HG03571 (cell line): ENCODE results near the gene FOXP4.
"Not testable (repeated sequence)": the region's sequence is repeated elsewhere in the genome, so short reads cannot be mapped to it uniquely, and the experiment has no call there.

Source experiments
- ATAC-seq: cut with Tn5 transposase; IDR thresholded peaks from one replicate; pipeline ENCODE4 v1.9.1; 2021; ENCODE audit not compliant: unreplicated experiment

FOXP4 gene

GRCh38 chr6:41596807-41597206 lies 50.6 kb downstream of the FOXP4 start:
- no peak for ATAC-seq

GRCh38 chr6:41597246-41598000 lies 51.2 kb downstream of the FOXP4 start:
- ATAC-seq, result no peak

GRCh38 chr6:41598670-41599014 lies 52.5 kb downstream of the FOXP4 start:
- no peak for ATAC-seq

- no peak for ATAC-seq
Observed at GRCh38 chr6:41599015-41599851, 53.1 kb downstream of the FOXP4 start.

GRCh38 chr6:41599852-41600445 lies 53.8 kb downstream of the FOXP4 start:
- no peak for ATAC-seq

GRCh38 chr6:41600499-41601247 lies 54.5 kb downstream of the FOXP4 start:
- ATAC-seq, result no peak

GRCh38 chr6:41601248-41601549 lies 55.0 kb downstream of the FOXP4 start:
- no peak for ATAC-seq

GRCh38 chr6:41602422-41602743 lies 56.2 kb downstream of the FOXP4 start:
- ATAC-seq, result no peak

- ATAC-seq, result no peak
Observed at GRCh38 chr6:41602864-41603608, 56.9 kb downstream of the FOXP4 start.

GRCh38 chr6:41604006-41604405 lies 57.8 kb downstream of the FOXP4 start:
- no peak for ATAC-seq

- no peak for ATAC-seq
Observed at GRCh38 chr6:41605649-41606048, 59.5 kb downstream of the FOXP4 start.

GRCh38 chr6:41607036-41607435 lies 60.9 kb downstream of the FOXP4 start:
- no peak for ATAC-seq

GRCh38 chr6:41607736-41608135 lies 61.6 kb downstream of the FOXP4 start:
- no peak for ATAC-seq

- ATAC-seq, result no peak
Observed at GRCh38 chr6:41608443-41609151, 62.4 kb downstream of the FOXP4 start.

- no peak for ATAC-seq
Observed at GRCh38 chr6:41614715-41615114, 68.5 kb downstream of the FOXP4 start.

GRCh38 chr6:41615311-41615710 lies 69.1 kb downstream of the FOXP4 start:
- ATAC-seq, result no peak

GRCh38 chr6:41618598-41618997 lies 72.4 kb downstream of the FOXP4 start:
- ATAC-seq, result no peak

GRCh38 chr6:41619193-41619592 lies 73.0 kb downstream of the FOXP4 start:
- ATAC-seq, result not testable (repeated sequence)

GRCh38 chr6:41621367-41621766 lies 75.2 kb downstream of the FOXP4 start:
- no peak for ATAC-seq

GRCh38 chr6:41621802-41622201 lies 75.6 kb downstream of the FOXP4 start:
- ATAC-seq, result no peak
